ENCODE results near the gene KCNAB1.

KCNAB1 gene

DNA sequence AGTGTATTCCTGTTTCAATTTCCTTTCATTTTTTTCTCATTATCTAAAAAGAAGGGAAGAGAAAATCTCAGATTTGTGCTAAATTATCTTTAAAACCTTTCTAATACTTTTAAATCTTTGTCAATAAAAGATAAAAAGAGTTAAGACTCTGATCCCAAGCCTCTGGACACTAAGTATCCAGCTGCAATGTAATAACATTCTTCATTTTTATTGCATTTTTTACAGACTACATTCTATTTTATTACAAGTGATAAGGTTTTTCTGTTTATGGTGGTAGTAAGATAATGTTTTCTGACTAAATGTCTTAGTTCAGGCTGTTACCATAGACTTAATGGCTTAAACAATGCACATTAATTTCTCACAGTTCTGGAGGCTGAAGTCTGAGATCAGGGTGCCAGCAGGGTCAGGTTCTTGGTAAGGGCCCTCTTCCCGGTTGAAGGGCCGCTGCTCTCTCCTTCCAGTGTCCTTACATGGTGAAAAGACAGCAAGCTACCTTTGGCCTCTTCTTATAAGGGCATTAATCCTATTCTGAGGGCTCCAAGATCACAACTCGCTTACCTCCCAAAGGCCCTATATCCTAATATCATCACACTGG lies 19.7 kb downstream of the KCNAB1 start:
- DNase-seq (ENCODE audit: low spot score) = no peak

- no peak for DNase-seq (ENCODE audit: low spot score)
These were observed 22.3 kb downstream of the KCNAB1 start for GRCh38 chr3:156142702-156143101.

GRCh38 chr3:156143136-156143535 lies 22.8 kb downstream of the KCNAB1 start:
- no peak for DNase-seq (ENCODE audit: low spot score)

DNA sequence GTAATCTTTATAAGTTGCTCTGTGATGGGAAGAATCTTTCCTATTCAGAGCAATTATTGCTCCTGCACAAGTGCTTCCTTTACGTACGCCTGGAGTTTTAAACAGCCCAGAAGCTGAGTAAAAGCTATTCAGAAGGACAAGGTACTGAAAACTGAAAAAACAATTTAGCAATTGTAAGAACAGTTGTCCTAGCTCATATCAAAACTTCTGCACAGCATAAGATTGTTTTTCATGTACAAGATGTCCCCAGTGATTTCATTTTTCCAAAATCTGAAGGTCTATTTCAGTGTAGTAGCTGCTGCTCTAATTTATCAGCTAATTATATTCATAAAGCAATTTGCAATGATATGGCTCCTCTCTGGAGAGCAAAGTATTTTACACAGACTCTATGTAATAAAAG lies 23.7 kb downstream of the KCNAB1 start:
- DNase-seq (ENCODE audit: low spot score) = no peak

DNA sequence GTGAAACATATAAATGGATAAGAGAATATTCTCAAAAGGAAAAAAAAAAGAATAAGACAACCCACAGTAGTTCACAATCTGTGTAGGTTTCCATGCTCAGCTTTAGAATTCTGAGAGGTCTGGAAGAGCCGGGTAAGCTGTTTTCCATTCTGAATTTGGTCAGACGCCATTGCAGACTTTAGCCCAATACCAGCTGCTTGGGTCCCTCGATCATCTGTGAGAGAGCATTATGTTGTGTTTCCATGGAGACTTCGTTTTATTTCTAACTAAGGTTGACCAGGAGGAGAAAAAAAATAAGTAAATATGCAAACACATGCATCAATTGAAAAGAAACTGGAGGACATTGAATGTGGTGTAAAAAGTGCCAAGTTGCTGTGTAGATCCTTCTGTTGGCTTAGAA lies 25.5 kb downstream of the KCNAB1 start:
- DNase-seq (ENCODE audit: low spot score) = no peak

DNA sequence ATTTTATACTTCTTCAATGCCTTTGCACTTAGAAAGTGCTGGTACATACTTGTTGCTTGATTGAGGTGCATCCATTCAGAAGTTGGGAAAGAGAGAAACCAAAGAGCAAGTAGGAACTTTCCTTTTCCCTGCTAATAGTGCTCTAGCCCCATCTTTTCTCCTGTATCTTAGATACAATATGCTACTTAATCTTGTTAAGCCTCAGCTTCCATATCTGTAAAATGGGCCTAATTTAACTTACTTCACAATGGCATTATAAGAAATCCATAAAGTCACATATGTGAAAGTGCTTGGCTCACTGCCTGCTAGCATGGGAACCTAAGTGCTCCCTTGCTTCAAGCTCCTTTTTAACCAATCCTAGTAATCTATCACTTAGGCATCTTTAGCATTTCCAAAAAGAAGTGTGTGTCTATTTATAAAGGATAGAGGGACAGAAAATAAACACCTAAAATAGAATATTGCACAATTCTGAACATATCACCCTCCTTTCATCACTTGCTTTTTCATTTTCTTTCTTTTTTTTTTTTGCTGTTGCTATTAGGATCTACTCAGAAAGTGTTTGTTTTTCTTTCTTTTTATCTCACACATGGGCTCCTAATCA lies 28.1 kb downstream of the KCNAB1 start:
- no peak for DNase-seq (ENCODE audit: low spot score)

- DNase-seq (ENCODE audit: low spot score) = no peak
These were observed 28.6 kb downstream of the KCNAB1 start for GRCh38 chr3:156148946-156149381.

GRCh38 chr3:156149876-156150275 lies 29.5 kb downstream of the KCNAB1 start:
- no peak for DNase-seq (ENCODE audit: low spot score)

GRCh38 chr3:156150434-156151066 lies 30.2 kb downstream of the KCNAB1 start:
- DNase-seq (ENCODE audit: low spot score) = peak; percentile 65

- DNase-seq (ENCODE audit: low spot score) = peak; percentile 45
These were observed 31.5 kb downstream of the KCNAB1 start for GRCh38 chr3:156151824-156152428.

DNA sequence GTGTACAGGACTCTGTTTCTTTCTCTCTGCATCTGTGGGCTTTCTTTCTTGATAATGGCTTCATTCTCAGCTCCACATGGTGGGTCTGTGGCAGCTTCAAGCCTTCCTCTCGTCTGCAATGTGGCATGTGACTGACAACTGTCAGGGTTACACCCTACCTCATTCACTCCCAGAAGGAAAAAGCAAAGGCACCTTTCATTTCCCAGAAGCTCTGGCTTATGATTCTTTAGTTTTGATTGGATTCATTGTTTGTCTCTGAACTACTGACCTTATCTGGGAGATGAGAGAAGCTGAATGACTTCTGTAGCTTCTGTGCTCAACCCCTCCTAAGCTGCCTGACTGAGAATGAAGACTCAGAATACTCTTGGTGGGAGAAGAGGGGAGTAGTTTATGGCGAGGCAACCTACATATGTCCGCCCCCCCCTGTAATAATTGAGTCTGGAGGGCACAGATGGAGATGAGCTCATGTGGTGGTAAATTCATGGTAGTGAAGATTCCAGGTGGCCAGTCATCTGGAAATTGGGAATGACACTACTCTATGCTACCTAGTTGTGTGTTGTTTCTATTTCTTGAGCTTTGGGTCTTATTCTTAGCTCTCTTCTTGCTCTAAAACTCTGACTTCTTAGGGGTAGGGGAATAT lies 38.4 kb downstream of the KCNAB1 start:
- DNase-seq (ENCODE audit: low spot score) = no peak

DNA sequence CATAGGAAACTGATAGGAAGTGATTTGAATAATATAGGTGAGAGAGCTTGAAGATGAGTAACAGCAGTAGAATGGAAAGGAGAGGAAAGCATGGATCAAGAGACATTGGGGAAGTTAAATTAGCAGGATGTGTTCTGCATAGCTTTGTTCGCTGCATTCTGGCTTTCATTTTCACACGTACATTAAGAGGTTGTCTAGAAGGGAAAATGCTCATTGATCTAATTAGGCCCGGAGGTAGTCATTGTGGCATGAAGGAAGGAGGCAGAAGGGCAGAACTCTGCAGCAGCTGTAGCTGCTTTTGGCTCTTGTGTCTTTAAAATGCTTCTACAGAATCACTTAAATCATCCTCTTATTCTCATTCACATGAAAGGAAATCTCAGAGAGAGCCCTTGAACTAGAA lies 40.3 kb downstream of the KCNAB1 start:
- no peak for DNase-seq (ENCODE audit: low spot score)

- no peak for DNase-seq (ENCODE audit: low spot score)
These were observed 40.8 kb downstream of the KCNAB1 start for GRCh38 chr3:156161172-156161571.

DNA sequence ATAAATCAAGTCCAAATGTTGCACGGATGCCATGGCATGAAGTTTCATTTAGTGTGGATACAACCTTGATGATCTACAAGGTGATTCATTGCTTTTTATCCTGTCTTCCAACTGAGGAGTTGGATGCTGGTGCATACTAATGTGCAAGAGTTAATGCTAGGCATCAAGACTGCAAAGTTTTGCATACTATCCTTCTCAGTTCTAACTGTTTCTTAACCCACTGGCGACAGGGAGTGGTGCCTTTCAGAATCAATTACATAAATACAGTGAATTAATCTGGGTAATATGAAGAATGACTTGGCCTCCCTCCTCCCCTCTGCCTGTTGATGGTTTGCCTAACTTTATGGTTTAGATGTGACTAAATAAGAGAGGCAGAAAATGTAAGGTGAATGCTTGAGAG lies 43.5 kb downstream of the KCNAB1 start:
- no peak for DNase-seq (ENCODE audit: low spot score)

- no peak for DNase-seq (ENCODE audit: low spot score)
These were observed 46.4 kb downstream of the KCNAB1 start for GRCh38 chr3:156166808-156167207.

GRCh38 chr3:156170571-156170970 lies 50.2 kb downstream of the KCNAB1 start:
- no peak for DNase-seq (ENCODE audit: low spot score)

GRCh38 chr3:156171281-156172267 lies 51.2 kb downstream of the KCNAB1 start:
- no peak for DNase-seq (ENCODE audit: low spot score)

DNA sequence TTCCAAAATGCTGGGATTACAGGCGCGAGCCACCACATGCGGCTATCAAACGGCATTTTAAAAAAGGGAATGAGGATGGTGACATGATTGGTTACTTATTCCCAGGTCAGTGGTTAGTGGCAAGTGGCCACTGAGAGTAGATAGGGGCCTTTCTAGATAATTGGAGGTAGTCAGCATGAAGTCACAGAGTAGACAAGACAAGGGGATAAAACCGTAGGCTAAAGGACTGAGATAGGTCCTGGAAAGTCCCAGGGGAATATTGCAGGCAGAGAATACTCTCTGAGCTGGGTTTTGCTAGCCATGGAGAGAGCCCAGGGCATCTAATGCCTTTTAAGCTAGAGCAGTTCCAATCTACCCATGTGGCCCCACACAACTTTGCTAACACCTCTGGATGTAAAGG lies 52.2 kb downstream of the KCNAB1 start:
- no peak for DNase-seq (ENCODE audit: low spot score)

- DNase-seq (ENCODE audit: low spot score) = no peak
These were observed 54.0 kb downstream of the KCNAB1 start for GRCh38 chr3:156174229-156174847.

- no peak for DNase-seq (ENCODE audit: low spot score)
These were observed 55.2 kb downstream of the KCNAB1 start for GRCh38 chr3:156175570-156175969.

DNA sequence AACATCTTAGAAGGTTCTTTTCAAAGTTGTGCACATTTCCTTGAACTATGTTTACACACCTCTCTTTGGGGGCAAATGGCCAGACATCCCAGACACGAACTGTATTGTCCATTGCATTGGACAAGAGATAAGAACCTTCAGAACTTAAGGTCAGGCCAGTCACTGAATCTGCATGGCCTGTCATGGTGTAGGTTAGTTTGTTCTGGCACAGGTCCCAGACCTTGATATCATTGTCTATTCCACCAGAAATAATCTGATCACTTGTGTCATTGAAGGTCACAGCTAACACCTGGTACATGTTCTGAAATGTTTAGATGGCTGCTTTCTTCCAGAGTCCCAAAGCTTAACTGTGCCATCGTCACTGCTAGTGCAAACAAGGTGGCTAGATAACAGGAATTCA lies 55.7 kb downstream of the KCNAB1 start:
- DNase-seq (ENCODE audit: low spot score) = no peak

Measured in LoVo (cell line).